Measurements from ENCODE around the gene TEPSIN.

The TEPSIN gene

GRCh38 chr17:81223762-81224130 lies 15.1 kb downstream of the TEPSIN start:
- TF ChIP-seq, protein P1, sequence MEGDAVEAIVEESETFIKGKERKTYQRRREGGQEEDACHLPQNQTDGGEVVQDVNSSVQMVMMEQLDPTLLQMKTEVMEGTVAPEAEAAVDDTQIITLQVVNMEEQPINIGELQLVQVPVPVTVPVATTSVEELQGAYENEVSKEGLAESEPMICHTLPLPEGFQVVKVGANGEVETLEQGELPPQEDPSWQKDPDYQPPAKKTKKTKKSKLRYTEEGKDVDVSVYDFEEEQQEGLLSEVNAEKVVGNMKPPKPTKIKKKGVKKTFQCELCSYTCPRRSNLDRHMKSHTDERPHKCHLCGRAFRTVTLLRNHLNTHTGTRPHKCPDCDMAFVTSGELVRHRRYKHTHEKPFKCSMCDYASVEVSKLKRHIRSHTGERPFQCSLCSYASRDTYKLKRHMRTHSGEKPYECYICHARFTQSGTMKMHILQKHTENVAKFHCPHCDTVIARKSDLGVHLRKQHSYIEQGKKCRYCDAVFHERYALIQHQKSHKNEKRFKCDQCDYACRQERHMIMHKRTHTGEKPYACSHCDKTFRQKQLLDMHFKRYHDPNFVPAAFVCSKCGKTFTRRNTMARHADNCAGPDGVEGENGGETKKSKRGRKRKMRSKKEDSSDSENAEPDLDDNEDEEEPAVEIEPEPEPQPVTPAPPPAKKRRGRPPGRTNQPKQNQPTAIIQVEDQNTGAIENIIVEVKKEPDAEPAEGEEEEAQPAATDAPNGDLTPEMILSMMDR (IDR thresholded peaks at IDR 0.05; ENCODE audit: low read depth, low read length) = no peak
- peak overlapping the region; percentile 50 to 55 for H3K4me3 ChIP-seq (replicated peaks in 1 of 2; ENCODE audit: low read depth in 2 of 2, low read length in 2 of 2)
- DNase-seq (ENCODE audit: low read depth in 2 of 2) = no peak

GRCh38 chr17:81222906-81223761 lies 15.7 kb downstream of the TEPSIN start, which contains the start of gene CEP131:
Gene CEP131, minus strand, starts transcription at chr17:81222965. Its CDS starts 2,909 bp downstream, at chr17:81220056.
- H3K4me3 ChIP-seq (replicated peaks in 1 of 2; ENCODE audit: low read depth in 2 of 2, low read length in 2 of 2) = peak within 1 kb of the TSS; percentile 76 to 84
- DNase-seq (ENCODE audit: low read depth in 2 of 2) = peak; percentile 99
- TF ChIP-seq, protein P1 (IDR thresholded peaks at IDR 0.05; ENCODE audit: low read depth, low read length) = no peak

DNA sequence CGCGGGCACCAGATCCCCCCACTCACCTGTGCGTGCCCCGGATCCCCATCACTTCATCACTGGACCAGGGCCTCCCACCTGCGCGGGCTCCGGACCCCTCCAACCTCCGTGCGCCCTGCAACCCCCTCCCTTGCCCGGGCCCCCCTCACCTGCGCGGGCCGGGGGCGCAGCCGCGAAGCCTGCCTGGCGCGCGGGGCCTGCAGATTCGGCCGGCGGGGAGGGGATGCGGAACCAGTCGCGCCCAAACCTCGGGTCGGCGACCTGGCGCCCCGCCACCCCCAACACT lies 16.3 kb downstream of the TEPSIN start:
- peak overlapping the region; percentile 76 to 84 for H3K4me3 ChIP-seq (replicated peaks in 1 of 2; ENCODE audit: low read depth in 2 of 2, low read length in 2 of 2)
- no peak for DNase-seq (ENCODE audit: low read depth in 2 of 2)
- TF ChIP-seq, protein P1 (IDR thresholded peaks at IDR 0.05; ENCODE audit: low read depth, low read length) = no peak

DNA sequence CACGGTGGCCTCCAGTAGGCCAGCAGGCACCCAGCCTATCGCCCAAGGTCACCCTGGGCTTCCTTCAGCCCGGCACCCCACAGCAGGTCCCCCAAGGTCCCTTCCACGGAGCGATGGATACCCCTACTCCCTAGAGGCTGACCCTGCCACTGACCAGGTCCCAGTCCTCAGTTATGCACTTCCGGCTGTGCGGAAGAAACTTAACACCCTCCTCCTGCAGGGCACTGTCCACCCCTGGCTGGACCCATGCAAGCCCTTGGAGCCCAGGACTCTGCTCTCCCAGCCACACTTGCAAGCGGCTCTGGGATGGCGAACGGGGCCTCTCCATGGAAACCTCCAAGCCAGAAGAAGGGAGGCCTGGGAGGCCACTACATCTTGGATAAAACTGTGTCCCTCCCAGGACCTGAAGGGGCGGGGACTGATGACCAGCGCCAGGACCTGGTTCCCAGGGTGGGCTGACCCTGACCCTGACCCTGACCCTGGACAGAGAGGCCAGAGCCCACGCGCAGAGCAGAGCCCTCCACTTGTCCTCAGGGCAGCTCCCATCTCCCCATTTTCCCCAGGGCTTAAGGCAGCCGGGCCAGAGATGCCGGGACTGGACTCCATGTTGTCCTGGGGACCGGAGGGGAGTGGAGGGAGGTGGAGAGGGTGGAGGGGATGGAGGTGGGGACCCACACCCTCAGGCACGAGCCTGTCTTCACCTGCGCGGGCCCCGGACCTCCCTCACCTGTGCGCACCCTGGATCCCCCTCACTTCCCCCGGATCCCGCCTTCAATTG lies 16.8 kb downstream of the TEPSIN start:
- no peak for DNase-seq (ENCODE audit: low read depth in 2 of 2)
- H3K4me3 ChIP-seq (replicated peaks in 1 of 2; ENCODE audit: low read depth in 2 of 2, low read length in 2 of 2) = peak overlapping the region; percentile 76 to 84
- TF ChIP-seq, protein P1 (IDR thresholded peaks at IDR 0.05; ENCODE audit: low read depth, low read length) = no peak

- DNase-seq (ENCODE audit: low read depth in 2 of 2) = no peak
- peak overlapping the region; percentile 76 to 84 for H3K4me3 ChIP-seq (replicated peaks in 1 of 2; ENCODE audit: low read depth in 2 of 2, low read length in 2 of 2)
- TF ChIP-seq, protein P1 (IDR thresholded peaks at IDR 0.05; ENCODE audit: low read depth, low read length) = no peak
These were observed 17.4 kb downstream of the TEPSIN start for GRCh38 chr17:81221371-81221841.

GRCh38 chr17:81219476-81220180 lies 19.2 kb downstream of the TEPSIN start:
- no peak for DNase-seq (ENCODE audit: low read depth in 2 of 2)
- TF ChIP-seq, protein P1 (IDR thresholded peaks at IDR 0.05; ENCODE audit: low read depth, low read length) = no peak
- H3K4me3 ChIP-seq (replicated peaks in 1 of 2; ENCODE audit: low read depth in 2 of 2, low read length in 2 of 2) = no peak overlapping the region

Data from cardiac fibroblast (primary cell).